Stomach (tissue), 4 donors: Measurements from ENCODE around the gene HLA-A.

ENCODE experiments used
- EP300 ChIP-seq: sonication (generic); formaldehyde crosslinking; IDR thresholded peaks from one replicate; pipeline ENCODE4 v1.6.1; 2017; ENCODE audit warnings: antibody characterized with exemption
- POLR2A ChIP-seq, 4 donors: fragments of 450-650 bp; IDR thresholded peaks; one replicate each; pipeline ENCODE4 v1.6.1; 2016; ENCODE audit warnings: antibody characterized with exemption in 4 of 4, control low read depth in 2 of 4, mild to moderate bottlenecking in 1 of 4, moderate library complexity in 1 of 4
- POLR2AphosphoS5 ChIP-seq, 3 donors: sonication (generic); formaldehyde crosslinking; IDR thresholded peaks; one replicate each; pipeline ENCODE4 v1.6.1; 2016; ENCODE audit warnings: antibody characterized with exemption in 3 of 3
- TF ChIP-seq, protein P1 (sequence below), 7 experiments: fragments of 450-650 bp in 4 of 7; fragments of 200-600 bp in 3 of 7; sonication (generic) in 3 of 7; IDR thresholded peaks; one replicate each; pipeline ENCODE4 v1.5.1; 2016 to 2019; ENCODE audit warnings: antibody characterized with exemption in 7 of 7, control low read depth in 2 of 7, mild to moderate bottlenecking in 1 of 7

DNA sequence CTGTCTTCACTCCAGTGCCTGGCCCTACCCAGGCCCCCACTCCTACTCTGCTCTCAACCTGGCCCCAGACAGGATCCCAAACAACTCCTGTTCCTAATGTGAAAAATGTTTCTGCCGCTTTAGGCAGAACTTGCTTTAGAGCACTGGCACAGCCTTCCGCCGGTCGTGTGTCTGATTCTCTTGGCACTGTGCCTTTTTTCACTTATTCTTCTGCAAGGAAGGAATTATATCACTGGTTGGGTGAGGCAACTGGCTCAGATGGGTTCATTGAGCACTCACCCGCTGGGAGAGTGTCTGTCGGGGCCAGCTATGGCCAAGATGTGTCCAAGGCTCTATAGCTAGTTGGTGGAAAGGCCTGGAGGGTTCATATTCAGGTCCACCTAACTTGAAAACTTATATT lies 33.6 kb upstream of the HLA-A start:
- TF ChIP-seq POLR2A (IDR thresholded peaks at IDR 0.05), result no peak
- TF ChIP-seq, protein P1, sequence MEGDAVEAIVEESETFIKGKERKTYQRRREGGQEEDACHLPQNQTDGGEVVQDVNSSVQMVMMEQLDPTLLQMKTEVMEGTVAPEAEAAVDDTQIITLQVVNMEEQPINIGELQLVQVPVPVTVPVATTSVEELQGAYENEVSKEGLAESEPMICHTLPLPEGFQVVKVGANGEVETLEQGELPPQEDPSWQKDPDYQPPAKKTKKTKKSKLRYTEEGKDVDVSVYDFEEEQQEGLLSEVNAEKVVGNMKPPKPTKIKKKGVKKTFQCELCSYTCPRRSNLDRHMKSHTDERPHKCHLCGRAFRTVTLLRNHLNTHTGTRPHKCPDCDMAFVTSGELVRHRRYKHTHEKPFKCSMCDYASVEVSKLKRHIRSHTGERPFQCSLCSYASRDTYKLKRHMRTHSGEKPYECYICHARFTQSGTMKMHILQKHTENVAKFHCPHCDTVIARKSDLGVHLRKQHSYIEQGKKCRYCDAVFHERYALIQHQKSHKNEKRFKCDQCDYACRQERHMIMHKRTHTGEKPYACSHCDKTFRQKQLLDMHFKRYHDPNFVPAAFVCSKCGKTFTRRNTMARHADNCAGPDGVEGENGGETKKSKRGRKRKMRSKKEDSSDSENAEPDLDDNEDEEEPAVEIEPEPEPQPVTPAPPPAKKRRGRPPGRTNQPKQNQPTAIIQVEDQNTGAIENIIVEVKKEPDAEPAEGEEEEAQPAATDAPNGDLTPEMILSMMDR (IDR thresholded peaks at IDR 0.05), result no peak
- TF ChIP-seq POLR2AphosphoS5 (IDR thresholded peaks at IDR 0.05), result no peak
- TF ChIP-seq EP300, result no peak
